ENCODE measurements around the gene CYP46A1. TPM values are rescaled to one million over a fixed set of nuclear protein-coding genes. Genes with fewer than 3 reads are reported as not detected.

Gene CYP46A1
- total RNA-seq, 1 experiment from 2014 or later = 0.59 TPM

DNA sequence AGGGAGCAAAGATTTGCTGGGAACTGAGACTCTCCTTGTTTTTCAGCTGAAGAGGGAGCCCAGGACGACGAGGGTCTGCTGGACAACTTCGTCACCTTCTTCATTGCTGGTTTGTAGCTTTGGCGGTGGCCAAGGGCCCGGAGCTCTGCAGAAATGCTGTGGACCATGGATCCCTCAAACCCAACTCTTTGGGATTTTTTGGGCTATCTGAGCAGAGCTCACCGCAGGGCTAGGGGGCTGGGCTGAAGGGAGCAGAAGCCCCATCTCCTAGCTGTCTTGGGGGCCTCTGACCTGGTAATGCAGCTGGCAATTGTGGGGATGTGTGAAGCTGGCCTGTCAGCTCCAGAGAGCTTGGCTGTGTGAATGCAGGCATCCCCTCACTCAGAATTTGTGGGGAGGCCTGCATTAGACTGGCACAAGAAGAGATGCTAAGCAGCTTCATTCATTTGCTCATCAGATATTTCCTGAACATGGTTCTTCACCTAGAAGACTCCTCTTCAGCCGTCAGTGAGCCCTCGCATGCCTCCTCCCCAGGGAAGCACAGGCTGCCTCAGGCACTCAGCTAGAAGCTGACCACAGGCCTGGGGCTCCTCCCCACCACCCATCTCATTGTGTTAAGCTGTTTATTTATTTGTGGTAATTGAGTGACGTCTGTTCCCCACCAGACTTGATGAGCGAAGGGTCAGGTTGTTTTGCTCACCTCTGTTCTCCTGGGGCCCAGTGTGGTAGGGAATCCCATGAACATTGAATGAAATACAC, 32.2 kb downstream of the CYP46A1 start:
- no peaks in the 10 kb centered on the region for H4K20me1 ChIP-seq (ENCODE audit: control insufficient read depth, insufficient read depth, insufficient read length)
- Mint-ChIP-seq H3K27me3 (ENCODE audit: low read depth) (peaks cover 15% of the 10 kb centered on the region), H3K9me3 (peaks cover 2 to 20% of the 10 kb centered on the region in 2 experiments; a peak in 4 of 5 replicates), H3K4me1 (peaks cover 10 to 15% of the 10 kb centered on the region in 2 experiments), H3K4me3 (no peak overlapping the region), H3K36me3 (ENCODE audit: insufficient read depth in 1 of 3, low read depth in 3 of 3) (no peaks in the 10 kb centered on the region), H3K27ac (no peak overlapping the region; a peak in 1 of 7 replicates)
- no peaks in the 10 kb centered on the region for H3K79me2 ChIP-seq (ENCODE audit: insufficient read depth, low read length)
- H2BK120ac ChIP-seq (ENCODE audit: low read depth, low read length, poor library complexity, severe bottlenecking) = no peak overlapping the region
- no peaks in the 10 kb centered on the region for H3K27me3 ChIP-seq (ENCODE audit: insufficient read depth, low read length)
- no peak overlapping the region for H4K91ac ChIP-seq (ENCODE audit: insufficient read length, low read depth, low read length)
- H2BK5ac ChIP-seq (ENCODE audit: insufficient read length, low read length) = no peak overlapping the region
- no peaks in the 10 kb centered on the region for H3K79me1 ChIP-seq (ENCODE audit: insufficient read depth, low read depth, low read length, poor library complexity, severe bottlenecking)
- no peak overlapping the region for H2BK20ac ChIP-seq (ENCODE audit: low read depth, low read length, poor library complexity, severe bottlenecking)
- H3K23ac ChIP-seq (ENCODE audit: insufficient read length, low read depth, low read length) = no peak overlapping the region
- H3K56ac ChIP-seq (ENCODE audit: insufficient read length, low read depth, low read length) = no peak overlapping the region
- no peaks in the 10 kb centered on the region for H3K23me2 ChIP-seq (ENCODE audit: insufficient read length, low read depth, low read length, poor library complexity, severe bottlenecking)
- no peak overlapping the region for H2AFZ ChIP-seq (ENCODE audit: low read length)
- H3K9me3 ChIP-seq (ENCODE audit: control insufficient read depth, low read depth, low read length) = no peaks in the 10 kb centered on the region
- H3K27ac ChIP-seq (ENCODE audit: insufficient read length, low read depth, low read length) = no peak overlapping the region
- WGBS (ENCODE audit: extremely low coverage, insufficient read length, low lambda C conversion rate) = no CpG with 5 or more reads among the region's 10 CpGs
- no peak overlapping the region for H2BK15ac ChIP-seq (ENCODE audit: low read depth, low read length)
- H3K4me2 ChIP-seq (ENCODE audit: insufficient read depth, insufficient read length, low read length) = no peak overlapping the region
- DNase-seq = peak; percentile 15
- no peak for TF ChIP-seq CTCF (conservative IDR thresholded peaks at IDR 0.05)
- no peak overlapping the region for H3K4ac ChIP-seq (ENCODE audit: low read depth, low read length)
- no peak overlapping the region for H3K14ac ChIP-seq (ENCODE audit: insufficient read depth, low read length)
- H2BK12ac ChIP-seq (ENCODE audit: insufficient read length, low read depth, low read length) = no peak overlapping the region
- no peak overlapping the region for H3K18ac ChIP-seq (ENCODE audit: insufficient read length, low read depth, low read length)
- H3T11ph ChIP-seq (ENCODE audit: low read length) = no peak overlapping the region
- no peak overlapping the region for H4K8ac ChIP-seq (replicated peaks; ENCODE audit: insufficient read length, low read depth, low read length)
- no peak overlapping the region for H2AK5ac ChIP-seq (ENCODE audit: insufficient read length, low read length)
- no peaks in the 10 kb centered on the region for H3K4me1 ChIP-seq (ENCODE audit: insufficient read depth, low read length)
- H4K5ac ChIP-seq (ENCODE audit: insufficient read length, low read depth, low read length) = no peak overlapping the region
- H3K9ac ChIP-seq (ENCODE audit: extremely low read depth, insufficient read length, low read length) = no peak overlapping the region

All from H9 (cell line).